NCI-H187 (cell line): ENCODE data around the gene FAM83D.
"Not testable (repeated sequence)": the region's sequence is repeated elsewhere in the genome, so short reads cannot be mapped to it uniquely, and the experiment has no call there.

Source experiments
- DNase-seq, 2 experiments: peaks; one replicate each; lab custom pipeline; 2025; lab: John Stamatoyannopoulos, UW

The FAM83D gene

GRCh38 chr20:38963745-38964144, 37.5 kb downstream of the FAM83D start:
- DNase-seq = no peak

- DNase-seq = no peak
Measured at GRCh38 chr20:38965264-38965663, 39.0 kb downstream of the FAM83D start.

DNA sequence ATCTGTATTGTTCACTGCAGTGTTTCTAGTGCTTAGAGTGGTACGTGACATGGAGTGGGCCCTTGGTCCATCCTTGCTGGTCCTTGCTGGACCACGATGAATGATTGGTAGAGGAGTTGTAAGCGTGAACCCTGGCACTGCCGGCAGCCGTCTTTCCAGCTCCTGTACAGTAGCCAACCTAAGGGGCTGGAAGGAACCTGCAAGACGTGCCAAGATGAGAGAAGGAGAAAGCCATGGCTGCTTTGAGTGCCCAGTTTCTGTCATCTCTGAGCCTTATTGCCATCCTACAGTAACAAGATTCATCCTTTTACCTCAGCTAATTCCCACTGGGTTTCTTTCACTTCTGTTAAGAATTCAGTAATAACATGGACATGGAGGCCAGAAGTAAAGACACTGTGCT, 41.9 kb downstream of the FAM83D start:
- DNase-seq = no peak

- no peak for DNase-seq
Measured at GRCh38 chr20:38969708-38970107, 43.5 kb downstream of the FAM83D start.

- DNase-seq = no peak
Measured at GRCh38 chr20:38970302-38970701, 44.1 kb downstream of the FAM83D start.

- DNase-seq = no peak
Measured at GRCh38 chr20:38973107-38973506, 46.9 kb downstream of the FAM83D start.

DNA sequence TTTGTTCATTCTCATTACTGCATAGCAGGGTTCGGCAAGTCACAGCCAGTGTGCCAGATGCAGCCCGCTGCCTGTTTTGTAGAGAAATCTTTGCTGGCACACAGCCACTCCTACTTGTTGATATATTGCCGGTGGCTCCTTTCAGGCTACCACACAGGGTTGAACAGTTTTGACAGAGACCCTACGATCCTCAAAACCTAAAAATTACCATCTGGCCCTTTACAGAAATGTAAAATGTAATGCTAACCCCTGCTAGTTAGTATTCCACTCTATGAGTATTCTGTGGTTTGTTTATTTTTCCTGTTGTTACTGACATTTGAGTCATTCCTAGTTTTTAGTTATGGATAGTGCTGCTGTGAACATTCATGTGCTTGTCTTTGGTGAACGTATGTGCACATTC, 47.4 kb downstream of the FAM83D start:
- DNase-seq = no peak

- DNase-seq = no peak
Measured at GRCh38 chr20:38975539-38976120, 49.4 kb downstream of the FAM83D start.

DNA sequence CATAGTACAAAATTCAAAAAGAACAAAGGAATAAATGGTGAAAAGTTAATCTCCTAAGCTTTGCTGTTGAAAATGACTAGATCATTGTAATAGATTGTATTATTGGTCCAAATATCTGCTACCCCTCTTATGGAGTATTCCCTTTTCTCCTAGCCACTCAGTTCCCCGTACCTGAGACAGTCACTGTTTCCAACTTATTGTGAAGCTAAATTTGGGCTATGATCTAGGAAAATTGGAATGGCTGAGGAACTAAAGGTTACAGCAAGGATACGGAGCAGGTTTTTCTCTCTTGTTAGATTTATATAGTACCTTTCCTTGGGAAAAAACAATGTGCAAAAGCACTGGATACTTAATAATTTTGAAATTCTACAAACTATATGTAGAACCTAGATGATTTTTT, 53.2 kb downstream of the FAM83D start:
- DNase-seq = no peak

- DNase-seq = no peak
Measured at GRCh38 chr20:38979842-38980241, 53.6 kb downstream of the FAM83D start.

DNA sequence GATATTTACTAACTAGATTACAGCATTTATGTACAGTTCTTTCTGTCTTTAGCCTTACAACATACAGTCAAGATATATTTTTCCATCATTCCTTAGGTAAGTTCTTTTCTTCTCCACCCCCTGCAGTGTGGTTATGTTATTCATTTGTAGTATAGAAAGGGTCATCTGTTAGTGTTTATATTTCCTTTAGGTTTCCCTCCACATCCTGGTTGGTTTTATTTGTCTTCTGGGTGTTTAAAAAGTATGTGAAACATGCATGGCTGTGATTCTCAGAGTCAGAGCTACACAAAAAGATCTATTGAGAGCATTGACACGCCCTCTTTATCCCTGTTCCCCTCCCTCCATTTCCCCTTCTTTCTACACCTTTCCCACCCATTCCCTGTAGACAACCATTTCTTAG, 56.1 kb downstream of the FAM83D start:
- no peak for DNase-seq

DNA sequence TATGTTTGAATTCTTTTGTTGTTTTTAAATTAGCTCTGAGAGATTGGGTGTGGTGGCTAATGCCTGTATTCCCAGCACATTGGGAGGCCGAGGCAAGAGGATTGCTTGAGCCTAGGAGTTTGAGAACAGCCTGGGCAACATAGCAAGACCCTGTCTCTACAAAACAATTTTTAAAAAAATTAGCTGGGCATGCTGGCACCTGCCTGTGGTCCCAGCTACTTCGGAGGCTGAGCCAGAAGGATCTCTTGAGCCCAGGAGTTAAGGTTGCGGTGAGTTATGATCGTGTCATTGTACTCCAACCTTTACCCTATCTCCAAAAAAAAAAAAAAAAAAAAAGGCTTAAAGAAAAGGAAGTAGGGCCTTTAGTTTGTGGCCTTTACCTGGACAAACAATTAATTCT, 58.8 kb downstream of the FAM83D start:
- no peak for DNase-seq

- DNase-seq = peak in 1 of 2 experiments; percentile 37
Measured at GRCh38 chr20:38985603-38986170, 59.5 kb downstream of the FAM83D start.

DNA sequence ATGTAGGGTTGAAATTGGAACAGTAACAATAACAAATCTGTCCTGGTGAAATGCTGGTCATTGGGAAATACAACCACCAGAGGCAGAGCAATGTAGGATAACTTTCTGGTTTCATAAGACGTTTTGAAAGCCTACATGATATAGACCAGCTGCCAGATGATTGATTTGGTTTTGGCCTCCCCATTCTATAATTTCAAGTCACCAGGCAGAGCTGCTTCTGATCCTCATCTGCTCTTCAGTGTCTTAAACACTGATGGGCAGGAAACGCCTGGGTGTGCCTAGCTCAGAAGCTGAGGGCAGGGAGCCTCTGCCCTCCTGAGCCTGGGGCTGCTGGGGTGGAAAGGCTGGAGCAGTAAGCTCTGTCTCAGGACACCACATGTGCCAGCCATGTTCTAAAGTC, 60.4 kb downstream of the FAM83D start:
- no peak for DNase-seq

DNA sequence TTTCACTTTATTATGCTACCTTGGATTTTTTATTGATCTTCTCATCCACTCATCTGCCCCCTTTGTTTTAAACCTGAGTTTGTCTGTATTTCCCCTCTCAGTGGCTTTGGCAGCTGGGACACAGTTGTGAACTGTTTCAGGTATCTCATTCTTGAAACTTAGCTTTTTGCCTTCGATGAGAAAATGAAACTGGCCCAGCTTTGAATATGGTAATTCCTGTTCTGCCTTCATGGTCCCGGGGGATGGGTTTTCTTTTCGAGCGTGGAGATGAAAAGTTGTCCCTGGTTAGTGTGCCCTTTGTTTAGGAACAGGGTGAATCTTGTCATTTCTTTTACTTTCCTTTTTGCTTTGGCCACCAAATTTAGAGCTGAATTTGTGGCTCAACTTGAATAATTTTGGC, 61.6 kb downstream of the FAM83D start:
- DNase-seq = no peak

DNA sequence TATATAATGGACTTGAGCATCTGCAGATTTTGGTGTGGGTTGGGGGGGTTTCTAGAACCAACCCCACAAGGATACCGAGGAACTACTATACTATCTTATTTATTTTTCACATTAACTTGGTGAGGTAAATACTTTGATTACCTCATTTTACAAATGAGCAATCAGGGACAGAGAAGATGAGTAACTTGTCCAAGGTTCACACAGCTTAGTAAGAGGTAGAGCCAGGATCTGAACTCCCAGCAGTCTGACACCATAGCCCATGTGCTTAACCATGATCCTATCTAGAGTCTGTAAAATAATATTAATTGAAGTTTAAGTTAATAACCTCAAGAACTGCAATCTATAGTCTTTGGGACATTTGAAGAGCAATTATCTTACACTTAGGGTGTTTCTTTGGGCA, 64.5 kb downstream of the FAM83D start:
- DNase-seq = no peak

DNA sequence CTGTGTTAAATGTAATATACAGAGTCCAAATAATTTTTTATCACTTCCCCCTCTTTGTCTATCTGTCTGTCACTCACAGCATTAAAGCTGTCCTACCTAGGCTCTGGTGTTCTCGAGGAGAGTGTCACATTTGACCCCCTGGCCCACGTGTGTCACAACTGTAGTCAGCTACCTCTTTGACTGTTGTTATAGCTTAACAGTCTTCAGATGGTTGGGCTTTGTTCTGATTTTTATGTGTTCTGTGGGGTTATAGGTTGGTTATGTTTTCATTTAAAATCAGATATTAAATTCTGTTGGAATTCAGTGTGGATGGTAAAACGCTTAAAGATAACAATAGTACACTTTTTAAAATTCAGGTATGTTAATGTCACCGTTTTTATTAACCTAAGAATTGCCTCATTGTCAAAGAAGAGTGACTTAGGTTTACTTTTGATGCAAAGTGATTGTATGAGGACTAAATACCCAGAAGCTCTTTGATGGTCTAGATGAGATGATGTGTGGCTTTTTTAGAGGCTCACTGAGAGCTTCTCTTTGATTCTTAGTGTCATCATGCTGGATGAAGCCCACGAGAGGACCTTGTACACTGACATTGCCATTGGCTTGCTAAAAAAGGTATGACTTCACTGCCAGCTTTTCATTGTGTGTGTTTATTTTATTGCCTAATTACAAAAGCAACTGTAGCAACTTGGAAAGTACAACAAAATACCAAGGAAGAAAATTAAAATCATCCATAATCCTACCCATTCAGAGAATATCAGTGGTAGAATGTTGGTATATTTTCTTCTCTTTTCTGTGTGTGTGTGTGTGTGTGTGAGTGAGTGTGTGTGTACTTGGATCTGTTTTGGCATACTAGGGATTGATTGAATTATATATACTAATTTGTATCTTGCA, 65.8 kb downstream of the FAM83D start:
- DNase-seq = no peak

GRCh38 chr20:38995536-38996044, 69.4 kb downstream of the FAM83D start:
- no peak for DNase-seq

DNA sequence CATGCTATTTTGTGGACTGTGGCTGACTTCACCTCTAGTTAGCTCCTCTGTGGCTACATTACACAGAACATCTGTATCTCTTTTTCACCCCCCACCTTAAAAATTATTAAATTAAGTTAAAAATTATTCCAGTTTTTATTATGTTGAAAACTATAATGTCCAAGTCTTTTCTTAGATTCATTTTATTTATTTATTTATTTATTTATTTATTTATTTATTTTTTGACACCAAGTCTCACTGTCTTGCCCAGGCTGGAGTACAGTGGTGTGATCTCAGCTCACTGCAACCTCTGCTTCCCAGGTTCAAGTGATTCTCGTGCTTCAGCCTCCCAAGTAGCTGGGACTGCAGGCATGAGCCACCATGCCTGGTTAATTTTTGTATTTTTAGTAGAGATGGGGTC, 70.6 kb downstream of the FAM83D start:
- not testable (repeated sequence) for DNase-seq

GRCh38 chr20:38997622-38998021, 71.4 kb downstream of the FAM83D start:
- no peak for DNase-seq

DNA sequence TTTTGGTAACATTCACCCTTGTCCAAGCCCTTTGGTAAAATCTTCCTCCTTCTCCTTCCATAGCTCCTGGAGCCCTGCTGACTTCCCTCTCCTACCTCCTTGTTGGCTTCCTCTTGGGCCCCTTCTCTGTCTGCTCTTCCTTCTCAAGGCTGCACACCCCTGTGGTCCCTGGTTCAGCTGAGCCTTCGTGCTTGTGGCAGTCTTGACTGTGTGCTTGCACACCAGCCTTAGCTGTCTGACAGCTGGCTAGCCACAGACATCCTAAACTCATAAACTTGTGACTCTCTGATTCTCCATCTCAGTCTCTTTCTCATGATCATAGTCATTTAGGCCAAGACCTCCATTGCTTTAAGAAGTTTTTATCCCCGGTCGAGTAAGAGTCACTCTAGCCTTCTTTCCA, 73.0 kb downstream of the FAM83D start:
- DNase-seq = no peak

DNA sequence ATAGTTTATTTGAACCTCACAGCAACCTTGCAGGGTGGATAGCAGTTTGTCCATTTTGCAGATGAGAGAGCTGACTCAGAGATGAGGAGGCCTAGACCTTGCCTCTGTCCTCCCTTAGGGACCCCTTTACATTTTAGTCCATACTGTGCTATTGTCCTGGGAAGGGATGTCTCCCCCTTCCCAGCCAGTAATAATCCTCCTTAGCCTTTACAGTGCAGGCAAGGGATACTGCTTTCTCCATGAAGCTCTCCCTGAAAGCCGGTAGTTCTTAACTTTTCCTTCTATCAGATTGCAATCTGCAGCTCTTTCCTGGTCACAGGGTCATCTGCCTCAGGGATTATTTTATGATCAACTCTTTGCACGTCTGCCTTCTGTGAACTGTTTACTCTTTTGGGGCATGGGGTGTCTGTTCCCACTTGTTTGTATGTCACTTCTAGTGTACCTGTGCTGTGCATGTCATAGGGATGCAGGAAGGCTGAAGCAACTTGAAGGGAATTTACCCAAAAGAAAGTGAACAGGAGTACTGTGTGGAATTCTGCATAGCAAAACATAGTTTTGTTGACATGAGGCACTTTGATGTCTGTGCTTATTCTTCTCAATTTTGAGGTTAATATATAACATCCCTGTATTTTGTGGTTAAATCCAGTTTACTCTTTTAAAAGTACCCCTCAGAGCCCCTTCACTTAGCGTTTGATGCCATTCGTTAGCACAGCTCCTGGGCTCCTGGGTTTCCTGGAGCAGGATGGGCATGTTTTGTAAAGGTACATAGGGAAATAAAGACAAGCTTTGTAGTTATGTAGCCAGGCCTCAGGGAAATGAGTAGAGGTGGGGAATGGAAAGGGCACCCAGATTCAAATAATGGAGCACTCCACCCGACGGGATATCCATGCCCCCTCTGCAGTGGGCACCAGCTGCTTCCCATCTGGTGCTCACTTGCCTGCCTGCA, 74.0 kb downstream of the FAM83D start:
- no peak for DNase-seq
